ENCODE measurements around the gene DDX42.

DDX42 gene

GRCh38 chr17:63827801-63828221, 53.8 kb downstream of the DDX42 start:
- DNase-seq (ENCODE audit: low read depth): no peak
- peak overlapping the region; percentile 61 for H3K4me3 ChIP-seq (ENCODE audit: low read depth, low read length)
- TF ChIP-seq, protein P1, sequence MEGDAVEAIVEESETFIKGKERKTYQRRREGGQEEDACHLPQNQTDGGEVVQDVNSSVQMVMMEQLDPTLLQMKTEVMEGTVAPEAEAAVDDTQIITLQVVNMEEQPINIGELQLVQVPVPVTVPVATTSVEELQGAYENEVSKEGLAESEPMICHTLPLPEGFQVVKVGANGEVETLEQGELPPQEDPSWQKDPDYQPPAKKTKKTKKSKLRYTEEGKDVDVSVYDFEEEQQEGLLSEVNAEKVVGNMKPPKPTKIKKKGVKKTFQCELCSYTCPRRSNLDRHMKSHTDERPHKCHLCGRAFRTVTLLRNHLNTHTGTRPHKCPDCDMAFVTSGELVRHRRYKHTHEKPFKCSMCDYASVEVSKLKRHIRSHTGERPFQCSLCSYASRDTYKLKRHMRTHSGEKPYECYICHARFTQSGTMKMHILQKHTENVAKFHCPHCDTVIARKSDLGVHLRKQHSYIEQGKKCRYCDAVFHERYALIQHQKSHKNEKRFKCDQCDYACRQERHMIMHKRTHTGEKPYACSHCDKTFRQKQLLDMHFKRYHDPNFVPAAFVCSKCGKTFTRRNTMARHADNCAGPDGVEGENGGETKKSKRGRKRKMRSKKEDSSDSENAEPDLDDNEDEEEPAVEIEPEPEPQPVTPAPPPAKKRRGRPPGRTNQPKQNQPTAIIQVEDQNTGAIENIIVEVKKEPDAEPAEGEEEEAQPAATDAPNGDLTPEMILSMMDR (IDR thresholded peaks at IDR 0.05; ENCODE audit: insufficient read depth, low read depth, low read length, missing control alignments): no peak

DNA sequence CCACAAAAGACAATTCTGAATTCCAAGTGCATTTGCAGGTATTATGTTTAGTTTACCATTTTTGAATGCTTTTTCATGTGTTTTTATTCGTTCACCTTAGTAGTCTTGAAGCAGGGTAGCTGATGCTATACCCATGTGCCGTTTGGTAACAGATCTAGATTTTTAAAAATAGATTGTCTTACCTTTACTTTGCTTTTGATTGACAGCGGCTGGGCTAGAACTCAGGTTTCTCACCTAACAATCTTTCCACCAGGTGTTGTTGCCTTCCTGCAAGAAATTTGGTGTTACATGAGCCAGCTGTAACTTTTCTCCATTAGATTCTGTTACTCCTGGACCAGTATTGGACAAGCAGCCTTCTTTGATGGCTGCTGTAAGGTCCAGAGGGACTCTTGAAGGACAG, 55.0 kb downstream of the DDX42 start:
- DNase-seq (ENCODE audit: low read depth): no peak
- peak overlapping the region; percentile 61; the same call in 1 of the 2 replicates for H3K4me3 ChIP-seq (ENCODE audit: low read depth, low read length)
- TF ChIP-seq, protein P1 (IDR thresholded peaks at IDR 0.05; ENCODE audit: insufficient read depth, low read depth, low read length, missing control alignments): no peak

DNA sequence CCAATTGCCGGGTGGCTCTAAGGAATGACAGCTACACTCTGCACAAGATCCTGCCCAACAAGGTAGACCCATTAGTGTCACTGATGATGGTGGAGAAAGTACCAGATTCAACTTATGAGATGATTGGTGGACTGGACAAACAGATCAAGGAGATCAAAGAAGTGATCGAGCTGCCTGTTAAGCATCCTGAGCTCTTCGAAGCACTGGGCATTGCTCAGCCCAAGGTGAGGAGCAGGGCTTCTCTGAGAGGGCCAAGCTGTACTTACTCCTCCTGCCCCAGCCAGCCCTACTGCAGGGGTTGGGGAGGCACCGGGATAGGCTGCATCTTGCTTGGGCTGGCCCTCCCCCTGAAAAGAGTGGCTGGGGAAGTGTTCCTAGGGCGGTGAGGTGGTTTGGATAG, 56.3 kb downstream of the DDX42 start:
- TF ChIP-seq, protein P1 (IDR thresholded peaks at IDR 0.05; ENCODE audit: insufficient read depth, low read depth, low read length, missing control alignments): no peak
- H3K4me3 ChIP-seq (ENCODE audit: low read depth, low read length): no peak overlapping the region
- no peak for DNase-seq (ENCODE audit: low read depth)

DNA sequence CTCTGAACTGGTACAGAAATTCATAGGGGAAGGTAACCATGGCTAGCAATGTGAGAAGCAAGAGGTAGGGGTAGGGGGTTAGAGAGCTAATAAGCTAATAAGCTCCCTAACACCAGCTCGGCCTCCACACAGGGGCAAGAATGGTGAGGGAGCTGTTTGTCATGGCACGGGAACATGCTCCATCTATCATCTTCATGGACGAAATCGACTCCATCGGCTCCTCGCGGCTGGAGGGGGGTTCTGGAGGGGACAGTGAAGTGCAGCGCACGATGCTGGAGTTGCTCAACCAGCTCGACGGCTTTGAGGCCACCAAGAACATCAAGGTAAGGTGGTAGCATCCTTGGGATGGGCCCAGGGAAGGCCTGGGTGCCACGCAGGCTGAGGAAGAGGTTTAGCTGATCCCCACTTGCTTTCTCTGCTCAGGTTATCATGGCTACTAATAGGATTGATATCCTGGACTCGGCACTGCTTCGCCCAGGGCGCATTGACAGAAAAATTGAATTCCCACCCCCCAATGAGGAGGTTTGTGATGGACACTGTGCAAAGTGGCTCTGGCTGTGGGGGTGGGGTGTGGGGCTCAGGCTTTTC, 57.0 kb downstream of the DDX42 start:
- DNase-seq (ENCODE audit: low read depth): no peak
- TF ChIP-seq, protein P1 (IDR thresholded peaks at IDR 0.05; ENCODE audit: insufficient read depth, low read depth, low read length, missing control alignments): no peak
- H3K4me3 ChIP-seq (ENCODE audit: low read depth, low read length): no peak overlapping the region

GRCh38 chr17:63831505-63831904, 57.5 kb downstream of the DDX42 start:
- TF ChIP-seq, protein P1 (IDR thresholded peaks at IDR 0.05; ENCODE audit: insufficient read depth, low read depth, low read length, missing control alignments): no peak

DNA sequence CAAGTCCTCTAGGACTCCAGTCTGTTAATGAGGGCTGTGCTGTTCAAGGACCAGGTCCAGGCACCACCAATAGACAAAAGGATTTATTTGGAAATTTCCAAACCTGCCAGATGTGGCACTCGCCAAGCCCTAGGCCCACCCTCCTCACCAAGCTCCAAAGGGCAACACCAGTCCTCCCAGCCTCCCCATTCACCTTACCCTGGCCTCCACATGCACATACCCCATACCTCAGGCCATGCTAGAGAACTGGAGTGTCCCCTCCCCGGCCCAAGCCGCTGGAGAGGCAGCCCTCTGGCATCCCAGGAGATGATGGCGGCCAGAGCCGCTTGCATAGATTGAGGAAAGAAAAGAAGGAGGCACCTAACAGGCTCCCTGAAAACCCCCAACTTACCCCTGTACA, 58.0 kb downstream of the DDX42 start:
- no peak overlapping the region for H3K4me3 ChIP-seq (ENCODE audit: low read depth, low read length)
- TF ChIP-seq, protein P1 (IDR thresholded peaks at IDR 0.05; ENCODE audit: insufficient read depth, low read depth, low read length, missing control alignments): no peak
- DNase-seq (ENCODE audit: low read depth): no peak

More at GRCh38 chr17:63831505-63831904, 57.5 kb downstream of the DDX42 start:
- H3K4me3 ChIP-seq (ENCODE audit: low read depth, low read length): no peak overlapping the region
- DNase-seq (ENCODE audit: low read depth): no peak

GRCh38 chr17:63832455-63832854, 58.5 kb downstream of the DDX42 start:
- TF ChIP-seq, protein P1 (IDR thresholded peaks at IDR 0.05; ENCODE audit: insufficient read depth, low read depth, low read length, missing control alignments): no peak

More at GRCh38 chr17:63832455-63832854, 58.5 kb downstream of the DDX42 start:
- DNase-seq (ENCODE audit: low read depth): no peak
- no peak overlapping the region for H3K4me3 ChIP-seq (ENCODE audit: low read depth, low read length)

Measured in GM12865 (cell line).